Activated naive CD4-positive, alpha-beta T cell treated with anti-CD3 and anti-CD28 coated beads, Interleukin-2, amount 50 U/mL, for 72 hours (primary cell): ENCODE measurements around the gene SPATA6L. TPM values are rescaled to one million over a fixed set of nuclear protein-coding genes. Genes with fewer than 3 reads are reported as not detected.

ENCODE experiments used
- ATAC-seq, 2 donors: fragments of 150-1000 bp; cut with Tn5 transposase; 2 replicates each; pipeline ENCODE4 v1.10.0; 2021; ENCODE audit warnings: mild to moderate bottlenecking in 2 of 2, moderate library complexity in 2 of 2
- DNase-seq, 2 donors: peaks; one replicate each; pipeline ENCODE4 v3.0.0; 2021 to 2022; ENCODE audit warnings: low spot score in 2 of 2
- H3K27ac Mint-ChIP-seq, 2 donors: one replicate each; pipeline ENCODE4 v1.8.0; 2022; ENCODE audit warnings: mild to moderate bottlenecking in 2 of 2, mixed read lengths in 2 of 2
- H3K36me3 Mint-ChIP-seq, 2 donors: one replicate each; pipeline ENCODE4 v1.8.0; 2022; ENCODE audit warnings: mixed read lengths in 2 of 2
- H3K9me3 Mint-ChIP-seq, 2 donors: one replicate each; pipeline ENCODE4 v1.8.0; 2022; ENCODE audit warnings: mixed read lengths in 2 of 2
- total RNA-seq, 2 donors: library from RNA; stranded (reverse); gene quantifications; one replicate each; pipeline ENCODE4 v1.2.3, GENCODE V29; 2022

SPATA6L gene
- 1 to 10 TPM in 1 of 2 donors, under 1 TPM in 1; 0.99 to 2.1 TPM for total RNA-seq

DNA sequence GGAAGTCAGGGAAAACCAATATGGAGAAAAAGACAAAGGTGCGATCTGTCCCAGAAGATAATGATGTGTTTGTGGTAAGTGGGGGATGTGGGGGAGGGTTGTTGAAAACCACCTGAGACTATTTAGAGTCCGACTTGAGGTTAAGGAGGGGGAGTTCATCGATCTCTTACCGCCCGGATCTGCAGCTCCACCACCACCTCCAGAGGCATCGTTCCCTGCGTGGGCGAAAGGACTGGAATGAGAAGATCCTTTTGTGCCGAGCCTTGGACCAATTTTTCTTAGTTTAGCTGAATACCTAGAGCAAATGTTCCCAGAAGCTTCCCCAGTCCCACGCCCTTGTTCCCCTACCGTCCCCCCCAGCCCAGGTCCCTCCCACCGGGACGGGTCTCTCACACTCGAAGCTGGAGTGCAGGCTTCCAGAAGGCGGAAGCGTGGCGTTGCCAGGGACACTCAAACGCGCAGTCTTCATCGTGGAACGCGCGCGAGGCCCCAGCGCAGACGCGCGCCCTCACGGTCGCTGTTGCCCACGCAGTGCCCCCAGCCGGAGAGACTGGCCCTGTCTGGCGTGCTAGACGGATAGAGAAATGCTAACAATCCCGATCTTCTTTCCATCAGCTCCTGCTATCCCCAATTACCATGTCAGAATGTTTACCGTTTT is at the start of gene SPATA6L:
Gene SPATA6L, minus strand, starts transcription at position 439 of the 658 bp plus-strand sequence. Its CDS starts 230 bp downstream, at position 209.
- Mint-ChIP-seq H3K9me3 (peaks cover 0 to under 1% of the 10 kb centered on the region in 2 donors), H3K27ac (peak within 1 kb of the TSS; percentile 48 to 60), H3K36me3 (peaks cover 8% of the 10 kb centered on the region in 2 donors)
- peak; percentile 29 to 30 for ATAC-seq
- peak in 1 of 2 donors; percentile 18 for DNase-seq

DNA sequence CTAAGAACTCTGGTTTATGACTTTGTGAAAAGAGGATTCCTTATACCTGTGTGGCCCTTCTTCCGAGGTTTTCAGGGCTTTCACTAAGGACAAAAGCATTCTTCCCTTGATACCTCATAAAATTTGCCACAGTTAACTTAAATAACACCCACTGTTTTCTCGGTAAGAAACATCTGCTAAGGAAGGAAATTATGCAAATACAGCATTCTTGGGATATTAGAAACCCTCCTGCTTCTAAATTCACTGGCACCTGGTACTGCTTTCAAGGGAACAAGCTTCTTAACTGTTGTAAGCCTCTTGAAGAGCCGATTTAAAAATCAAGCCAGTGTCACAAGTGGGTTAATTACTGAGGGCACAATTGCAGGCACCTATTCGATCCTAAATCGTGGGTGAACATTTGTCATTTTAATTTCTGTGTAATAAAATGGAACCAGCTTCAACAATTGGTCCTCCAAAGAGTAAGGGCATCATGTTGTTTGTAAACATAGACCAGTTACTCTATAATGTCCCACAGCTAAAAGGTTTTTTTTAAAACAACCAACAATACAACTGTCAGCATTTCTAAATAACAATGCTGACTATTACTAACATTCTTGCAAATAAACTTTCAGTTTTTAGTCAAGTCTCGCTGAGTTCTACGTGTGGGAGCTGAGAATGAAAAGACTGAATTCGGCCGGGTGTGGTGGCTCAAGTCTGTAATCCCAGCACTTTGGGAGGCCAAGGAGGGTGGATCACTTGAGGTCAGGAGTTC is 48.2 kb upstream of the SPATA6L start:
- ATAC-seq (no peak), DNase-seq (no peak)
- Mint-ChIP-seq H3K36me3 (peaks cover 10 to 17% of the 10 kb centered on the region in 2 donors), H3K27ac (no peak overlapping the region), H3K9me3 (peaks cover 0 to 6% of the 10 kb centered on the region in 2 donors)

- Mint-ChIP-seq H3K9me3 (peaks cover 0 to 6% of the 10 kb centered on the region in 2 donors), H3K27ac (peak overlapping the region in 1 of 2 donors; percentile 46), H3K36me3 (peaks cover 5 to 23% of the 10 kb centered on the region in 2 donors)
- DNase-seq (no peak), ATAC-seq (peak; percentile 29 to 34)
Observed at GRCh38 chr9:4713849-4714248, 47.6 kb upstream of the SPATA6L start.

DNA sequence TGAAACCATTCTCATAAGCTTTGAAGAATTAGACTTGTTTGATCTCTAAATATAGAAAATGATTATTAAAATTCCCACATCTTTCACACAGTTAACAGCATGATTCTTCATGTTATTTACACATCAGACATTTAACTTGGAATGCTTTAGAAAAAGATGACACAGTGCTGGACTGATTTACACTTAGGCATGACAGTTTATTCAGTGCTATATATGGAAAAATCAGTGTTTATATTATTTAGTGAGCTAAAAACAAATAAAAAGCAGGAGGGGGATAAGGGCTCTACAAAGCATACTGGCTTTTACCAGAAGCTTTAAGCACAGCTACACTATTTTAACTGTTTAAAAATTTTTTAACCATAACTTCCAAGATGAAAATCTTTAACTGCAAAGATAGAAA is 43.1 kb upstream of the SPATA6L start:
- Mint-ChIP-seq H3K27ac (peak overlapping the region in 1 of 2 donors; percentile 70), H3K9me3 (peaks cover 0 to 6% of the 10 kb centered on the region in 2 donors), H3K36me3 (peaks cover 4 to 37% of the 10 kb centered on the region in 2 donors)
- no peak for ATAC-seq
- DNase-seq, result no peak

- no peak overlapping the region for H3K27ac Mint-ChIP-seq
- no peaks in the 10 kb centered on the region for H3K9me3 Mint-ChIP-seq
- no peak for DNase-seq
- ATAC-seq, result no peak
- peaks cover 7 to 39% of the 10 kb centered on the region in 2 donors for H3K36me3 Mint-ChIP-seq
Observed at GRCh38 chr9:4706971-4707622, 40.8 kb upstream of the SPATA6L start.

DNA sequence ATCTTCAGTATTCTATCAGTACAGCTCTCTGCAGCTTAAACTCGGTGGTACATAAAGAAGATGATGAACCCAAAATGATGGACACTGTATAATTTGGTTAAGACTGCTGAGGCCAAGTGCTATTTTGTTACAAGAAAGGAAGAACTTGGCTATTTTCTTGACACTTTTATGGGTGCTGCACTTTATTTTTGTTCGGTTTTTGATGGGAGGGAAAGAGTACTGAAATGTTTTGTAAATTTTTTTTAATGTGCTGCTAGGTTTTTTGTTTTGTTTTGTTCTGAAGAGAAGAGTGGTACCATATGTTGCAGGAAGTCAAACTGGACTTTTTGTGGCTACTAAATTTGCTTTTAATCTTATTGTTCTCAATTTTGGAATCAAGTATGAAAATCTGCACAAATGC is 39.7 kb upstream of the SPATA6L start:
- Mint-ChIP-seq H3K27ac (no peak overlapping the region), H3K9me3 (no peaks in the 10 kb centered on the region), H3K36me3 (peaks cover 5 to 43% of the 10 kb centered on the region in 2 donors)
- DNase-seq (no peak), ATAC-seq (no peak)

GRCh38 chr9:4704129-4704528 is 37.8 kb upstream of the SPATA6L start:
- Mint-ChIP-seq H3K9me3 (no peaks in the 10 kb centered on the region), H3K27ac (no peak overlapping the region), H3K36me3 (peaks cover 5 to 32% of the 10 kb centered on the region in 2 donors)
- DNase-seq, result no peak
- ATAC-seq, result peak; percentile 45 to 59

DNA sequence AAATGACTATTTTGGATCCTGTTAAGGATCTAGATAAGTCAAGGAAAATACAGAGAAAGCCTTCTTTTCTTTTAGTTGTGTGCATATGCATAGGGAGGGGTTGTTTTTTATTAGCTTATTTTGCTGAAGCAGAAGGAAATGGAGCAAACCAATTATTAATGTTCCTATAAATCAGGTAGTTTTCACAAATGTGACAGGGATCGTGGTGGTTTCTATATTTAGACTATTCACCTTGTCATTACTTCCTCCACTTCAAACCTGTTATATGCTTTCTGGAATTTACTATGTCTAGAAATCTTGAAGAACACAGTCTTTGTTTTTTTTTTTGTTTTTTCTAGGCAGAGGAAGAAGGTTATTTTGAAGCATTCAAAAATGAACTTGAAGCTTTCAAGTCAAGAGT is 35.2 kb upstream of the SPATA6L start:
- H3K36me3 Mint-ChIP-seq, result peaks cover 5 to 17% of the 10 kb centered on the region in 2 donors
- DNase-seq (no peak), ATAC-seq (no peak)
- H3K27ac Mint-ChIP-seq, result no peak overlapping the region
- no peaks in the 10 kb centered on the region for H3K9me3 Mint-ChIP-seq

- H3K27ac Mint-ChIP-seq, result no peak overlapping the region
- no peaks in the 10 kb centered on the region for H3K9me3 Mint-ChIP-seq
- no peak for DNase-seq
- H3K36me3 Mint-ChIP-seq, result peaks cover 5 to 12% of the 10 kb centered on the region in 2 donors
- ATAC-seq, result no peak
Observed at GRCh38 chr9:4700932-4701331, 34.7 kb upstream of the SPATA6L start.

GRCh38 chr9:4700091-4700490 is 33.8 kb upstream of the SPATA6L start:
- Mint-ChIP-seq H3K9me3 (no peaks in the 10 kb centered on the region), H3K27ac (no peak overlapping the region), H3K36me3 (peaks cover 5 to 10% of the 10 kb centered on the region in 2 donors)
- DNase-seq (no peak), ATAC-seq (no peak)

DNA sequence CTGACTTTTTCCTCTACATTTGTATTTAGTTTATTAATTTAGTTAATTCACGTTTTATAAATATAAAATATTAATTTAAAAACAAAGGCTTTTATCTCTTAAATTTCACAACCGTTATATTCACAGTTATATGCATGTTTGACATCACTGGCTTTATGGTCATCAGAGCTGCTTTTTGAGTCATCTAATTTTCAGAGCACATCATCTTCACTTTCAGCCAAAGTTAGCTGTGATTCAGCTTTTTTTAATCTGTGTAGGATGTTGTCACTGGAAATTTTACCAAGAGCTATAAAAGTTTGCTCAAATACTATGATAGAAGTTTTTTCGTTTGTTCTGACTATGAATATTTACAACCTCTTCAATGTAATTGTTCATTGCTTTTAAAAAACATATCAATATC is 25.5 kb upstream of the SPATA6L start:
- Mint-ChIP-seq H3K36me3 (peaks cover 0 to 12% of the 10 kb centered on the region in 2 donors), H3K27ac (no peak overlapping the region), H3K9me3 (no peaks in the 10 kb centered on the region)
- ATAC-seq (peak; percentile 46 to 60), DNase-seq (no peak)

GRCh38 chr9:4690144-4690543 is 23.9 kb upstream of the SPATA6L start:
- Mint-ChIP-seq H3K27ac (peak overlapping the region in 1 of 2 donors; percentile 64), H3K36me3 (peaks cover 0 to 12% of the 10 kb centered on the region in 2 donors), H3K9me3 (no peaks in the 10 kb centered on the region)
- ATAC-seq (peak; percentile 18 to 30), DNase-seq (no peak)

- Mint-ChIP-seq H3K27ac (peak overlapping the region in 1 of 2 donors; percentile 64), H3K9me3 (no peaks in the 10 kb centered on the region), H3K36me3 (peaks cover 2 to 16% of the 10 kb centered on the region in 2 donors)
- ATAC-seq (peak; percentile 84 to 94), DNase-seq (no peak)
Observed at GRCh38 chr9:4689687-4690104, 23.4 kb upstream of the SPATA6L start.

DNA sequence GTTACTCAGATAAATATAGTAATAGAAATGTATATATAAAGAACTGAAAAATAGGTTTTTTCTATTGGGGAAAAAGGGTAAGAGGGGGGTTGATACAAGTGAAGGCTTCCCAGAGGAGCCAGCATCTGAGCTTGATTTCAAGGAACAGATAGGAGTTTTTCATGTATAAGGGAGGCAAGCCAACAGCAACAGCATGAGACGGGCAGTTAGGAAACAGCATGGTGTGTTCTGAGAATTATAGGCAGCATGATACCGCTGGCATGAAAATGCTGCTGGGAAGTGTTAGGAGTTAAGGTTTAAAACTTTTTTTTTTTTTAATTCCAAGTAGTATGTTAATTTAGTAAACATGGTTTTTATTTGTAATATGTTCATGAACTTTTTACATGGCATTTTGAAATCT is 22.7 kb upstream of the SPATA6L start:
- Mint-ChIP-seq H3K27ac (peak overlapping the region in 1 of 2 donors; percentile 45), H3K9me3 (no peaks in the 10 kb centered on the region), H3K36me3 (peaks cover 5 to 13% of the 10 kb centered on the region in 2 donors)
- no peak for DNase-seq
- ATAC-seq, result no peak

DNA sequence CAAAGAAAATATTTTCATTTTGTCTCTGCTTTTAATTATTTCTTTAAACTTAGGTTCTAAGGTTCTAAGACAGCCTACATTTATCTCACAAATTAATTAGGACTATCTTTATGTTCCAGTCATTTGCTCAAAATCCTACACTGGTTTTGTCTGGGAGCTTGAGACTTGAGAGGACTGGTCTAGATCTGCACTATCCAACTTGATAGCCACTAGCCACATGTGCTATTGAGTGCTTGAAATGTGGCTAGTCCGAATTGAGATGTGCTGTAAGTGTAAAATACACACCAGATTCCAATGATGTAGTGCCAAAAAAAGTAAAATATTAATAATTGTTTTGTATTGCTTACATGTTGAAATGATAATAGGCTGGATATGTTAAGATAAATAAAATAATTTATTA is 20.3 kb upstream of the SPATA6L start:
- ATAC-seq (no peak), DNase-seq (no peak)
- Mint-ChIP-seq H3K36me3 (peaks cover 5 to 12% of the 10 kb centered on the region in 2 donors), H3K27ac (no peak overlapping the region), H3K9me3 (no peaks in the 10 kb centered on the region)

DNA sequence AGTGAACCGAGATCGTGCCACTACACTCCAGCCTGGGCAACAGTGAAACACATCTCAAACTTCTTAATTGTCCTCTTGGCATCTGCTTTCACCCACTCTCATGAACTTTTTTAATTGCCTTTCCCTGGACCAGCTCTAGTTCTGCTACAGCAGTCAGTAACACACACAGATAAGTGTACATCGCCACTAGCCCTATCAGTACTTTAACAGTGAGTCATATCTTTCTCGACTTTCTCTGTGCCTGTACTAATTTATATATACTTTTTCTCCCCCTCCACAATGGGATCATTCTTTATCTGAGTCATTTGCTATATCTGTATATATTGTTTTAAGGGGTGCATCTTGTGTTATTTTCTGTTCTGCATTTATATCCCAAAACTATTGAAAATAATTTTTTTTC is 19.8 kb upstream of the SPATA6L start:
- H3K9me3 Mint-ChIP-seq, result no peaks in the 10 kb centered on the region
- no peak for ATAC-seq
- H3K27ac Mint-ChIP-seq, result no peak overlapping the region
- DNase-seq, result no peak
- H3K36me3 Mint-ChIP-seq, result peaks cover 5 to 12% of the 10 kb centered on the region in 2 donors

DNA sequence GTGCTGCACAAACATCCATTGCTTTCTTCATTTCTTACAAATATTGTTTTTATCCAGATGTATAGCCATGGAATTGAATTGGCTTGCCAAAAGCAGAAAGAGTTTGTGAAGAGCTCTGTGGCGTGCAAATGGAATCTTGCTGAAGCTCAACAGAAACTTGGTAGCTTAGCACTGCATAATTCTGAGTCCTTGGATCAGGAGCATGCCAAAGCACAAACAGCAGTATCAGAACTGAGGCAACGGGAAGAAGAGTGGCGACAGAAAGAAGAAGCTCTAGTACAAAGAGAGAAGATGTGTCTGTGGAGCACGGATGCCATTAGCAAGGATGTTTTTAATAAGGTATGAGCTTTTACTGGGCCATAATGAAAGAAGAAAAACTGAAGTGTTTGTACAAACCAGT is 18.5 kb upstream of the SPATA6L start:
- ATAC-seq, result no peak
- H3K27ac Mint-ChIP-seq, result no peak overlapping the region
- peaks cover 5 to 7% of the 10 kb centered on the region in 2 donors for H3K36me3 Mint-ChIP-seq
- no peak for DNase-seq
- no peaks in the 10 kb centered on the region for H3K9me3 Mint-ChIP-seq
